Activated B cell treated with CpG ODN at 0.5 μM for 24 hours (primary cell): ENCODE measurements around the gene RESP18. TPM values are rescaled to one million over a fixed set of nuclear protein-coding genes. Genes with fewer than 3 reads are reported as not detected.

Source experiments
- ATAC-seq: fragments of 200-7000 bp; cut with Tn5 transposase; one replicate; pipeline ENCODE4 v1.10.0; 2021; ENCODE audit warnings: low read depth, mild to moderate bottlenecking, moderate library complexity
- CTCF ChIA-PET: fragments of 350-600 bp; sonication (Branson Sonifier 250); formaldehyde crosslinking; loops from one replicate; lab custom pipeline; 2021; ENCODE audit warnings: antibody characterized with exemption; lab: Charles Lee
- POLR2A ChIA-PET: fragments of 350-600 bp; sonication (Branson Sonifier 250); formaldehyde crosslinking; loops from one replicate; lab custom pipeline; 2021; ENCODE audit warnings: antibody characterized with exemption; lab: Charles Lee
- DNase-seq: peaks from one replicate; pipeline ENCODE4 v3.0.0; 2022
- H3K27ac Mint-ChIP-seq: one replicate; pipeline ENCODE4 v1.8.0; 2020; ENCODE audit warnings: mixed read lengths
- H3K27me3 Mint-ChIP-seq: one replicate; pipeline ENCODE4 v1.8.0; 2021; ENCODE audit warnings: mixed read lengths
- H3K36me3 Mint-ChIP-seq: one replicate; pipeline ENCODE4 v1.8.0; 2021; ENCODE audit warnings: low read depth, mixed read lengths
- H3K4me1 Mint-ChIP-seq: one replicate; pipeline ENCODE4 v1.8.0; 2021; ENCODE audit warnings: mixed read lengths
- H3K4me3 Mint-ChIP-seq: one replicate; pipeline ENCODE4 v1.8.0; 2020; ENCODE audit warnings: mild to moderate bottlenecking, mixed read lengths
- H3K9me3 Mint-ChIP-seq: one replicate; pipeline ENCODE4 v1.8.0; 2020; ENCODE audit warnings: mixed read lengths
- CTCF ChIP-seq: fragments of 200-600 bp; IDR thresholded peaks from one replicate; pipeline ENCODE4 v1.8.0; 2022; ENCODE audit warnings: antibody characterized with exemption, mild to moderate bottlenecking
- intact Hi-C: fragments of 100-400 bp; cut with micrococcal nuclease; formaldehyde crosslinking; loops from one replicate; pipeline ENCODE4 v1.15.1; 2024
- total RNA-seq: library from RNA; stranded (reverse); gene quantifications from 2 replicates; pipeline ENCODE4 v1.2.3, GENCODE V29; 2022

The RESP18 gene
- total RNA-seq, 1 donor from 2014 or later = not detected

- TF ChIP-seq CTCF = no peak
- no peak overlapping the region for H3K27ac Mint-ChIP-seq
- ChIA-PET POLR2A (no interaction called here), CTCF (no interaction called here)
- no peak overlapping the region for H3K4me3 Mint-ChIP-seq
- H3K9me3 Mint-ChIP-seq = no peaks in the 10 kb centered on the region
- ATAC-seq = no peak
- no peaks in the 10 kb centered on the region for H3K4me1 Mint-ChIP-seq
- peaks cover 42% of the 10 kb centered on the region for H3K27me3 Mint-ChIP-seq
- H3K36me3 Mint-ChIP-seq = no peaks in the 10 kb centered on the region
- intact Hi-C loops = no loop called here
- no peak for DNase-seq
Observed at GRCh38 chr2:219354582-219354981, 22.0 kb upstream of the RESP18 start.

- ChIA-PET CTCF (interaction anchor here (1.1 to 1.2 kb wide), 2 partner anchors 11 to 373 kb away, joined by 3 read pairs; no protein-coding TSS in a partner anchor), POLR2A (interaction anchor here (0.6 kb wide), 1 partner anchor 178 kb away, joined by 4 read pairs; no protein-coding TSS in a partner anchor)
- Mint-ChIP-seq H3K27ac (no peak overlapping the region), H3K4me3 (no peak overlapping the region), H3K4me1 (no peaks in the 10 kb centered on the region), H3K36me3 (no peaks in the 10 kb centered on the region), H3K27me3 (peaks cover 49% of the 10 kb centered on the region), H3K9me3 (no peaks in the 10 kb centered on the region)
- intact Hi-C loops = no loop called here
- ATAC-seq (no peak), DNase-seq (no peak)
- TF ChIP-seq CTCF = no peak
Observed at GRCh38 chr2:219353129-219353528, 20.6 kb upstream of the RESP18 start.

- ATAC-seq (peak; percentile 56), DNase-seq (no peak)
- H3K27me3 Mint-ChIP-seq = peaks cover 52% of the 10 kb centered on the region
- H3K4me1 Mint-ChIP-seq = no peaks in the 10 kb centered on the region
- H3K36me3 Mint-ChIP-seq = no peaks in the 10 kb centered on the region
- ChIA-PET POLR2A (interaction anchor here (0.6 kb wide), 1 partner anchor 177 kb away, joined by 4 read pairs; no protein-coding TSS in a partner anchor), CTCF (interaction anchor here (1.4 kb wide), 1 partner anchor 17 kb away, joined by 3 read pairs; no protein-coding TSS in a partner anchor)
- TF ChIP-seq CTCF = no peak
- H3K9me3 Mint-ChIP-seq = no peaks in the 10 kb centered on the region
- intact Hi-C loops = loop anchor here (1.0 kb wide), 2 partner anchors 192 to 294 kb away; partner anchors contain the start of gene NHEJ1
- no peak overlapping the region for H3K4me3 Mint-ChIP-seq
- H3K27ac Mint-ChIP-seq = no peak overlapping the region
Observed at GRCh38 chr2:219352448-219353023, 20.0 kb upstream of the RESP18 start.

GRCh38 chr2:219350710-219351221, 18.2 kb upstream of the RESP18 start:
- Mint-ChIP-seq H3K27ac (no peak overlapping the region), H3K36me3 (no peaks in the 10 kb centered on the region), H3K27me3 (peaks cover 47% of the 10 kb centered on the region), H3K4me1 (no peaks in the 10 kb centered on the region), H3K4me3 (no peak overlapping the region), H3K9me3 (no peaks in the 10 kb centered on the region)
- ChIA-PET POLR2A (no interaction called here), CTCF (no interaction called here)
- intact Hi-C loops = no loop called here
- DNase-seq (no peak), ATAC-seq (no peak)
- no peak for TF ChIP-seq CTCF

- ChIA-PET POLR2A (no interaction called here), CTCF (no interaction called here)
- Mint-ChIP-seq H3K4me1 (no peaks in the 10 kb centered on the region), H3K36me3 (no peaks in the 10 kb centered on the region), H3K4me3 (no peak overlapping the region), H3K27me3 (peaks cover 45% of the 10 kb centered on the region), H3K9me3 (no peaks in the 10 kb centered on the region), H3K27ac (no peak overlapping the region)
- no peak for DNase-seq
- intact Hi-C loops = no loop called here
- no peak for TF ChIP-seq CTCF
- no peak for ATAC-seq
Observed at GRCh38 chr2:219350215-219350614, 17.7 kb upstream of the RESP18 start.
